ENCODE results near the gene ARHGAP24. TPM values are rescaled to one million over a fixed set of nuclear protein-coding genes. Genes with fewer than 3 reads are reported as not detected.

Gene ARHGAP24
- polyA plus RNA-seq, 1 of the 3 experiments (the other 2 are of a cell fraction), result 1.4 TPM

DNA sequence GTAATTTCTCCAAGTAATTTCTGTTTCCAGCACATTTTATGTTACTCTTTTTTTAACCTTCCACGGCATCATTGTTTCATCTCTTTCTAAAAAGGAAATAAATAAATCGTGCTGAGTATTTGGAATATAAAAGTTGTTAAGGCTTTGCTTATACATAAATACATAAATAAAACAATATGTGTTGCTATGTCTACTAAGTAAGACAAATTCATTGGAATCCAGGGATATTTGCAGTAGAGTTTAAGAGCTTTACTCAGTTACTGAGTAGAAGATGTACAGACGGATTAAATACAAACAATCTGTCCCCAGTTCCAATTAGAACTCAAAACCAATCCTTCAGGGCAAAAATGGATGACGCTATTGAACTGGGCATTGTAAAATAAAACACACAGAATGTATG is 1.4 kb downstream of the ARHGAP24 start:
- H3K4me2 ChIP-seq, result no peak overlapping the region
- POLR2A ChIA-PET, result no interaction called here
- no peak overlapping the region for H3K27ac ChIP-seq (ENCODE audit: low read depth in 2 of 2, low read length in 1 of 2)
- no peak overlapping the region for H2AFZ ChIP-seq (ENCODE audit: low read depth)
- WGBS (ENCODE audit: low lambda C conversion rate), result 83% methylated on average over 4 of the region's 4 CpGs
- H3K9me2 ChIP-seq, result no peaks in the 10 kb centered on the region
- H3K4me3 ChIP-seq (ENCODE audit: low read depth in 2 of 2, low read length in 1 of 2), result no peak overlapping the region
- H3K4me1 ChIP-seq (ENCODE audit: control insufficient read depth in 1 of 2, insufficient read depth in 2 of 2, low read depth in 1 of 2, low read length in 1 of 2), result no peaks in the 10 kb centered on the region; a peak in 2 of 4 replicates
- no peak for DNase-seq
- H3F3A ChIP-seq (replicated peaks; ENCODE audit: insufficient read depth), result peaks cover 4% of the 10 kb centered on the region
- no peaks in the 10 kb centered on the region for H3K9me3 ChIP-seq
- no peak overlapping the region for H3K9ac ChIP-seq
- TF ChIP-seq TCF12 (IDR thresholded peaks at IDR 0.05), result no peak
- TF ChIP-seq, protein P1, sequence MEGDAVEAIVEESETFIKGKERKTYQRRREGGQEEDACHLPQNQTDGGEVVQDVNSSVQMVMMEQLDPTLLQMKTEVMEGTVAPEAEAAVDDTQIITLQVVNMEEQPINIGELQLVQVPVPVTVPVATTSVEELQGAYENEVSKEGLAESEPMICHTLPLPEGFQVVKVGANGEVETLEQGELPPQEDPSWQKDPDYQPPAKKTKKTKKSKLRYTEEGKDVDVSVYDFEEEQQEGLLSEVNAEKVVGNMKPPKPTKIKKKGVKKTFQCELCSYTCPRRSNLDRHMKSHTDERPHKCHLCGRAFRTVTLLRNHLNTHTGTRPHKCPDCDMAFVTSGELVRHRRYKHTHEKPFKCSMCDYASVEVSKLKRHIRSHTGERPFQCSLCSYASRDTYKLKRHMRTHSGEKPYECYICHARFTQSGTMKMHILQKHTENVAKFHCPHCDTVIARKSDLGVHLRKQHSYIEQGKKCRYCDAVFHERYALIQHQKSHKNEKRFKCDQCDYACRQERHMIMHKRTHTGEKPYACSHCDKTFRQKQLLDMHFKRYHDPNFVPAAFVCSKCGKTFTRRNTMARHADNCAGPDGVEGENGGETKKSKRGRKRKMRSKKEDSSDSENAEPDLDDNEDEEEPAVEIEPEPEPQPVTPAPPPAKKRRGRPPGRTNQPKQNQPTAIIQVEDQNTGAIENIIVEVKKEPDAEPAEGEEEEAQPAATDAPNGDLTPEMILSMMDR (IDR thresholded peaks at IDR 0.05), result no peak
- no peak for TF ChIP-seq CHD2 (IDR thresholded peaks at IDR 0.05; ENCODE audit: low read length, partially characterized antibody)
- no peak for TF ChIP-seq FOXJ3 (CRISPR knock-in tag; IDR thresholded peaks at IDR 0.05)
- TF ChIP-seq RCOR1 (IDR thresholded peaks at IDR 0.05; ENCODE audit: low read length), result no peak
- no peaks in the 10 kb centered on the region for H4K20me1 ChIP-seq (ENCODE audit: insufficient read depth)
- CTCF ChIA-PET, result interaction anchor here (1.5 kb wide), 1 partner anchor 19 kb away, joined by 4 read pairs; no protein-coding TSS in a partner anchor
- no peaks in the 10 kb centered on the region for H3K36me3 ChIP-seq (replicated peaks in 1 of 2; ENCODE audit: control insufficient read depth in 1 of 2, insufficient read depth in 2 of 2, low read length in 1 of 2)
- H3K79me2 ChIP-seq (ENCODE audit: insufficient read depth), result no peaks in the 10 kb centered on the region
- H3K27me3 ChIP-seq (ENCODE audit: insufficient read depth), result no peaks in the 10 kb centered on the region

- Histone ChIP-seq H3K27ac (ENCODE audit: low read depth in 2 of 2, low read length in 1 of 2) (no peak overlapping the region), H3K79me2 (ENCODE audit: insufficient read depth) (no peaks in the 10 kb centered on the region), H3F3A (replicated peaks; ENCODE audit: insufficient read depth) (peaks cover 4% of the 10 kb centered on the region), H3K9me3 (no peaks in the 10 kb centered on the region), H3K9ac (no peak overlapping the region), H4K20me1 (ENCODE audit: insufficient read depth) (no peaks in the 10 kb centered on the region), H3K9me2 (no peaks in the 10 kb centered on the region), H3K27me3 (ENCODE audit: insufficient read depth) (no peaks in the 10 kb centered on the region), H3K4me1 (ENCODE audit: control insufficient read depth in 1 of 2, insufficient read depth in 2 of 2, low read depth in 1 of 2, low read length in 1 of 2) (no peaks in the 10 kb centered on the region; a peak in 2 of 4 replicates), H2AFZ (ENCODE audit: low read depth) (no peak overlapping the region), H3K36me3 (replicated peaks in 1 of 2; ENCODE audit: control insufficient read depth in 1 of 2, insufficient read depth in 2 of 2, low read length in 1 of 2) (no peaks in the 10 kb centered on the region), H3K4me3 (ENCODE audit: low read depth in 2 of 2, low read length in 1 of 2) (no peak overlapping the region), H3K4me2 (no peak overlapping the region)
- ChIA-PET POLR2A (no interaction called here), CTCF (interaction anchor here (0.8 to 1.5 kb wide), 3 partner anchors 11 to 330 kb away, joined by 3 to 4 read pairs (median 3); no protein-coding TSS in a partner anchor)
- no peak for DNase-seq
- TF ChIP-seq MXI1 (IDR thresholded peaks at IDR 0.05; ENCODE audit: low read depth, low read length) (no peak), FOXJ3 (CRISPR knock-in tag; IDR thresholded peaks at IDR 0.05) (no peak), SIN3A (IDR thresholded peaks at IDR 0.05; ENCODE audit: borderline replicate concordance, low read depth, low read length) (no peak), RXRA (IDR thresholded peaks at IDR 0.05; ENCODE audit: borderline replicate concordance, low read depth) (no peak), JUND (IDR thresholded peaks at IDR 0.05) (no peak), PBX3 (IDR thresholded peaks at IDR 0.05) (no peak), RCOR1 (IDR thresholded peaks at IDR 0.05; ENCODE audit: low read length) (no peak), NFIC (IDR thresholded peaks at IDR 0.05; ENCODE audit: borderline replicate concordance) (no peak), YY1 (IDR thresholded peaks at IDR 0.05; ENCODE audit: low read depth) (no peak), TCF12 (IDR thresholded peaks at IDR 0.05) (no peak), GABPA (IDR thresholded peaks at IDR 0.05; ENCODE audit: low read depth) (no peak), REST (IDR thresholded peaks at IDR 0.05; ENCODE audit: low read depth, low read length) (no peak), ELF1 (IDR thresholded peaks at IDR 0.05) (no peak)
- TF ChIP-seq, protein P1 (IDR thresholded peaks at IDR 0.05), result no peak
- TF ChIP-seq, protein P2, sequence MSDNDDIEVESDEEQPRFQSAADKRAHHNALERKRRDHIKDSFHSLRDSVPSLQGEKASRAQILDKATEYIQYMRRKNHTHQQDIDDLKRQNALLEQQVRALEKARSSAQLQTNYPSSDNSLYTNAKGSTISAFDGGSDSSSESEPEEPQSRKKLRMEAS (IDR thresholded peaks at IDR 0.05; ENCODE audit: low read depth), result no peak
- TF ChIP-seq, protein P3, sequence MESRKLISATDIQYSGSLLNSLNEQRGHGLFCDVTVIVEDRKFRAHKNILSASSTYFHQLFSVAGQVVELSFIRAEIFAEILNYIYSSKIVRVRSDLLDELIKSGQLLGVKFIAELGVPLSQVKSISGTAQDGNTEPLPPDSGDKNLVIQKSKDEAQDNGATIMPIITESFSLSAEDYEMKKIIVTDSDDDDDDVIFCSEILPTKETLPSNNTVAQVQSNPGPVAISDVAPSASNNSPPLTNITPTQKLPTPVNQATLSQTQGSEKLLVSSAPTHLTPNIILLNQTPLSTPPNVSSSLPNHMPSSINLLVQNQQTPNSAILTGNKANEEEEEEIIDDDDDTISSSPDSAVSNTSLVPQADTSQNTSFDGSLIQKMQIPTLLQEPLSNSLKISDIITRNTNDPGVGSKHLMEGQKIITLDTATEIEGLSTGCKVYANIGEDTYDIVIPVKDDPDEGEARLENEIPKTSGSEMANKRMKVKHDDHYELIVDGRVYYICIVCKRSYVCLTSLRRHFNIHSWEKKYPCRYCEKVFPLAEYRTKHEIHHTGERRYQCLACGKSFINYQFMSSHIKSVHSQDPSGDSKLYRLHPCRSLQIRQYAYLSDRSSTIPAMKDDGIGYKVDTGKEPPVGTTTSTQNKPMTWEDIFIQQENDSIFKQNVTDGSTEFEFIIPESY (IDR thresholded peaks at IDR 0.05; ENCODE audit: borderline replicate concordance, low read depth), result no peak
- WGBS (ENCODE audit: low lambda C conversion rate), result 89% methylated on average over 9 of the region's 9 CpGs
These were observed 2.6 kb downstream of the ARHGAP24 start for GRCh38 chr4:85477534-85477933.

All from SK-N-SH (cell line).